Stimulated activated CD8-positive, alpha-beta memory T cell treated with anti-CD3 and anti-CD28 coated beads, Interleukin-4, amount 100 ng/mL, for 4 hours (primary cell): ENCODE data around the gene KPNA1.

Experiments used
- DNase-seq, 2 donors: peaks; one replicate each; pipeline ENCODE4 v3.0.0-alpha.2; 2020; ENCODE audit warnings: low read depth in 2 of 2, low spot score in 1 of 2

KPNA1 gene

DNA sequence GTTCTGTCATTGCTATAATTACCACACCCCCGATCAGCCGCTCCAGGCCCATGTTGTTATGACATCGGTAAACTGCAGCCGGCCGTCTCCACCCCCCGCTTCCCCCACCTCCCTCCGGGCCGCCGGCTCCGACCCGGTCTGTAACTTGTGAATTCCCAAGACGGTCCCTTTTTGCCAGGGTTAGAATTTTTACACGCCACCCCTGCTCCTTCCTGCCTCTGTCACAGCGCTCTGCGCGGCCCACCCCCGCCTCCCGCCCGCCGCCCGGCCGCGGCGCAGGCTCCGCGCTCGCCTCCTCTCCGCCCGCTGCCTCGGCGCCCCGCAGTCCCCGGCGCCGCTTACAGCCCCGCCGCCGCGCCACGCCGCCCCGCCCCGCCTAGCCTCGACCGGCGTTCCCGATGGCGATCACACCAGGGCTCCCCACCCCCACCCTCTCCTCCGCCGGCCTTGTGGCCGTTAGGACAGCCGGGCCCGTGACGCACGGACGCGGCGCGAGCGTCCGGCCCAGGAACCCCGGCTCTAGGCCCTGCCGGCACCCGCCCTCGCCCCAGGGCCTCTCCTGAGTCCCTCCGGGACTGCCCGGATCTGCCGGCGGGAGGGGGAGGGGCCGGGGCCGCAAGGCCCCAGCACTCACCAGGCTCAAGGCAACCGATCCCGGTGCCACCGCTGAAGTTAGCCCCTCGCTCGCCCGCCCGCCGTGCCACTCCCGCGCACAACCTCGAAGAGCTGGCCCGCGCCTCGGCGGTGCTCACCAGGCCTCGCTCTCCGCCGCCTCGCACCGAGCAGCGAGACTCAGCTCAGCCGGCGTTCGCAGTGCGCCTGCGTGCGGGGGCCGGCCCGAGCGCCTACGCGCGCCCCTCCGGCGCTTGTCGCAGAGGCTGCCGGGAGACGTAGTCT is at the start of gene KPNA1:
Gene KPNA1, minus strand, starts transcription at position 817 of the 897 bp plus-strand sequence. CDS start 18,374 bp downstream, outside the sequence.
- DNase-seq, result peak; percentile 54 to 74

DNA sequence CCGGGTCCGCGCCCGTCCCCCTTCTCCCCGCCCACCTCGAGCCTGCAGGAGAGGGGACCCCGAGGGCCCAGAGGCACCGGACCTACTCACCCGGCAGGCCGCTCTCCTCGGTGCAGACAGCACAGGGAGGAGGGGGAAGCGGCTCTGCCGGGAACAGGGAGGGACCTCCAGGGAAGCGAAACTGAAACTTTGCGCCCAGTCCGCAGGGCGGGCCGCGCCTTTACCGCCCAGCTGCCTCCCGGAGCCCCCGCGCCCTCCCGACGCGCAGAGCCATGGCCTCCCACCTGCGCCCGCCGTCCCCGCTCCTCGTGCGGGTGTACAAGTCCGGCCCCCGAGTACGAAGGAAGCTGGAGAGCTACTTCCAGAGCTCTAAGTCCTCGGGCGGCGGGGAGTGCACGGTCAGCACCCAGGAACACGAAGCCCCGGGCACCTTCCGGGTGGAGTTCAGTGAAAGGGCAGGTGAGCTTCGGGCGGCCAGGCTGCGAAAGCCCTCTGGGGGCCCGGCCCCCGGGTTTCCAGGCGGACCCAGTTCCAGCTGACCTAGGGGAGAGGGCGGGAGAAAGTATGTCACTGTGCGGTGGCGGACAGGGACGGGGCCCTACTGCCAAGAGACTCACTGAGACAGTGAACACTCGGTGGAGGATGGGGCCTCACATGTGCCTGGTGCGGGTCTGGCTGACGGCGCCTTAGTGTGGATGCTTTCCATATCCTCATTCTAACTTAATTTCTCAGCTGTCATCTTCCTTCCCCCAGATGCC is 49.6 kb upstream of the KPNA1 start, which contains the start of the genes DTX3L and PARP9:
Gene DTX3L, plus strand, starts transcription at position 184 of the 758 bp plus-strand sequence. Its CDS starts 89 bp downstream, at position 273.
Gene PARP9, minus strand, starts transcription at position 146 of the 758 bp plus-strand sequence. CDS start 4,680 bp downstream, outside the sequence.
- DNase-seq, result peak; percentile 71 to 84

DNA sequence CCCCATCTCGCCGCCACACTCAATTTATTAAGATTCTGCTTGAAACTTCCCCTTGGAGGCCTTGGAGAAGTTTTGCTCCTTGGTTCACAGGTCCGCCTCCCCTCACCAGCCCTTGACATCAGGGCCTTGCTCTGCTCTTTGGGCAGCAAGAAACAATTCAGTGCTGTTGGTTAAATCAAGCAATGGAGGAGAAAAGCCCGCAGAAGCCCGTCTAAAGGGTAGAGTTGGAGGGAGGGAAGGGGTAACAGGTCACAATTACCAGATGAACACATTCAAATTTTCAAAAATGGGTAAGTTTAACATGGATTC is 48.9 kb upstream of the KPNA1 start:
- DNase-seq, result no peak

DNA sequence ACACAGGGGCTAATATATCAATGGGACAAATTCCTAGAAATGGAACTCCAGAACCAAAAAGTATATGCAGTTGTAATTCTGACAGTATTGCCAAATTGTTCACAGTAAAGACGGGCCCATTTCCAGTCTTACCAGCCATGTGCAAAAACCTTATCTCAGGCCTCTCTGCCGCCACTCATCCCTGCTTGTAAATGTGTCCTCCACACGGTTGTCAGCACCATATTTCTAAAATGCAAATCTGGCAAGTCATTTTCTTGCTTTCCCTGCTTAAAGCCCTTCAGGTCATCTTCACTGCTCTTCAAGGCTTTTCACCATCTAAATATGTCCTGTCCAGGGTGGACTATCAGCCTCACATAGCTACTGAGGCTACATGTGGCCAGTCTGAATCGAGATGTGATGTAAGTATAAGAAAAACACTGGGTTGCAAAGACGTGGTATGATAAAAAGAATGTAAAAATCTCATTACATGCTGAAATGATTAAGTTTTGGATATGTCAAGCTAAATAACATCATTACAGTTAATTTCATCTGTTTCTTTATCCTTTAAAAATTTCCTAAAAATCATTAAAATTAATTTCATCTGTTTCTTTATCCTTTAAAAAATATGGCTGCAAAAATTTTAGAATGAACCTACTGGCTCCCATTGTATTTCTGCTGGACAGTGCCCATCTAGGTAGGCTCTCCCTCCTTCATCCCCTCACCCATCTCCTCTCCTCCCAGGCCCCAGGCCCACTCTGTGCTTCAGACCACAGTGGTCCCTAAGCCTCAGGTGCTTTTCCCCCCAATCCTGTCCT is 48.4 kb upstream of the KPNA1 start:
- no peak for DNase-seq

DNA sequence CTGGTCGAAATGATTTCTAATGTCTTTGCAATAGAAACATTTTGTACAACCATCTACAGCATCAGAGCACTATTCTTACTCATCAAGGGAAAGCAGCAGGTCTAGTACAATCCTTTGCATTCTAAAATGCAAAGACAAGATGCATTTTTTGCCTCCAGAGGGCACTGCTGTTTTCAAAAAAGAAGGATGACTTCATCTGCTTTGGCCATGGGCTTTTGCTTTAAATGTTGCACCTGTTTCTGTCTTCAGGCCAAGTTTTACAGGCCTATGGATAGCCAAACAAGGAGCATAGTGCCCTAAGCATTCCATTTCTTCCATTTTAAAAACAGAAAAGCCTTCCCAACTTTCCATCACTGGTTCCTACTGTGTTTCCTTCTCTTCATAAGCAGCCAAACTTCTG is 45.9 kb upstream of the KPNA1 start:
- DNase-seq, result no peak

DNA sequence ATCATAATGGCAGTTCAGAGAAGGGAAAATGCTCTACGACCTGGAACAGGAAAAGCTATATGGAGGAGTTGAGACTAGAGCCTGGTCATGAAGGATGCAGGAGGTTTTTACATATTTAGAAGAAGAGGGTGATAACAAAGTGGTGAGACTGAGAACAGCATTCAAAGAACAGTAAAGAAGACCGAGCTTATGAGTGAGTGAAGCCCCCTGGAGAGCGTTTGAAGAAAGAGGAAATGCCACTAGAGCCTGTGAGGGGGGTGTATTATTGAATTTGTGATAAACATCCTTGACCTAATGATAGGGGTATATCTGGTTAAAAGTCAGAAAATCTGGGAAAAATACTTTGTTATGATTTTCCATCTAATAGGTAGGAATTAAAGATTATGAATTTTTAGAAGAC is 45.2 kb upstream of the KPNA1 start:
- DNase-seq, result no peak

DNA sequence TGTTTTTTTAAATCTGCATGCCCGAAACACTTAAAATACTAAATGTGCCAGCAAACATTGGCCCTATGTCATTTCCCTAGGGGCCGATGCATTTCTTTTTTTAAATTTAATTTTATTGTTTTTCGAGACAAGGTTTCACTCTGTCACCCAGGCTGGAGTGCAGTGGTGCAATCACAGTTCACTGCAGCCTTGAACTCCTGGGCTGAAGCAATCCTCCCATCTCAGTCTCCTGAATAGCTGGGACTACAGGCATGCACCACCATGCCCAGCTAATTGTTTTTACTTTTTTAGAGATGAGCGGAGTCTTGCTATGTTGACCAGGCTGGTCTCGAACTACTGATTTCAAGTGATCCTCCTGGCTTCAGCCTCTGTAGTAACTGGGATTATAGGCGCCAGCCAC is 43.9 kb upstream of the KPNA1 start:
- no peak for DNase-seq

DNA sequence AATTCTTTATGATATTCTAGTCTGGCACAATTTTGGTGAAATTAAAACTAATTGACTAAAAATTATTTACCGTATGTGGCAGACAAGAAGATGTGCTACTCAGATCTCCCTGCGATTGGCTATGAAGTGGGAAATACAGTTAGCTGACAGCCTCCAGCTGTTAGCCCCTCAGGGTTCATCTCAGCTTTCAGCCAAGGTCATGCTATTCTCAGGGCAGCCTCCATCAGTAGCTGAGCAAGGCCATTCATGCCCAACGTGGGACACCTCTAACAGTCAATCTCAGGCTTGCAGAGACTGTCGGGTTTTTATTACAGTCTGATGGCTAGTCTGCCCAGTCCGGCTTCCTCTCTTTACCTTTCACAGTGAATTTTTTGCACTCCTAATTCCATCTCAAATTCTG is 42.6 kb upstream of the KPNA1 start:
- DNase-seq, result no peak

DNA sequence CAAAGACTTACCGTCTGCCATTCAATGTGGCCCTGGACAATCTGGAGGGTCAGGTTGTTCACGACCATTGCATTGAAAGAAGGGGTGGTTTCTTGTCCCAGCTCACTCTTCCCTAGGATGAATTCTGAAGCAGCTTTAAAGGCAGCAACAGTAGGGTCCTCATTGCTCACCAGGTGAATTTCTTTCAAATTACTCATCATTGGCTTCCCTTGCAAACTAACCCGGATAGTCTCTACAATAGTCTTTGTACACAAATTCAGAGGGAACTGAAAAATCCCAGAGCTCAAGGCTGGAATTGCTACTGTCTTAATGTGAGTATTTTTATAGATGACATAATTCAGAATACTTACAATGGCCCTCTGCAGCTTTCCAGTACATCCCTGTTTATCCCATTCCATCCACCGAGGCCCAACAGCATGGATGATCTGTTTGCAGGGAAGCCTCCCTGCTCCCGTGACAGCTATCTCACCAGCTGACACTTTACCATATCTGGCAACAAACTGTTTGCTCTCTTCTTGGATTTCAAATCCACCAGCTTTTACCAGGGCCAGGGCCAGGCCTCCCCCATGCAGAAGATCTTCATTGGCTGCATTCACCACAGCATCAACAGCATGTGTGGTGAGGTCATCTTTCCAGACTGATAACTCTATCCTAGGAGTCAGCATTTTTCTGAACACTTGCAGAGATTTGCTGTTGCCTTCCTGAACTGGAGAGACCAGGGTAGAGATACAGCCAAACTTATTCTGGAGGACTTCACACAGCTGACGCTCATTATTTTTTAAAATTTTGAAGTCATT is 40.7 kb upstream of the KPNA1 start:
- no peak for DNase-seq

DNA sequence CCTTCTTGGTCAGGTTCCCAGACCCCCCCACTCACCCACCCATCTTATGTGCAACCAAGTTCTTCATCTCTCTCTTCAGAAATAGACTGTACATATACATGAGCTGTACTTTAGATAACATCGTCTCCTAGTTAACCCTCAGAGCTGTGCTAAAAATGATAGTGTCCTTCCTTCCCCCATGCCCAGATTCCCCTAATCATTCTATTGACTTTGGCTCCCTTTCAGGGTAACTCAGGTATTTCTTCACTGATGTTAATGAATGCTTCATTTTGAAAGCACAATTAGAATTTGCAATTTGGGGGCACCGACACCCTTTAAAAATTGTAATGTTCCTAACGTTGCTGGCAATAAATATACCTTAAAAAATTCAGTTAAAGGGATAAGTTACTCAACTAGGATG is 38.4 kb upstream of the KPNA1 start:
- DNase-seq, result no peak

DNA sequence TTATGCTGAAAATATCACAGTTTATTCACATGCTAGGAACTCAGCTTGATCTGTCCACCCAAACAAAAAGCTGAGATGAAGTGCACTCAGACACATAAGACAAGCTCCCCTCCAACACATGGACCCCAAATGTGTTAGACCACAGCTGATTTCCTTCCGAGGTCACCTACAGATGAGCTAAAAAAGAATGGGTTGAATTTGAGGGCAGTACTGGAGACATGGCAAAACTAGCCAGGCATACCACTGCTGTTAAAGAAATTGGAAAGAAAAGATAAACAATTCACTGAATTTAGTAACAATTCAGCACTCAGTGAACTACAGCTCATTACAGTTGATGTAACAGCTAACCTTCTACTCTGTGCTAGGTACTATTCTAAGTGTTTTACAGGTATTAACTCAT is 33.9 kb upstream of the KPNA1 start:
- DNase-seq, result no peak

DNA sequence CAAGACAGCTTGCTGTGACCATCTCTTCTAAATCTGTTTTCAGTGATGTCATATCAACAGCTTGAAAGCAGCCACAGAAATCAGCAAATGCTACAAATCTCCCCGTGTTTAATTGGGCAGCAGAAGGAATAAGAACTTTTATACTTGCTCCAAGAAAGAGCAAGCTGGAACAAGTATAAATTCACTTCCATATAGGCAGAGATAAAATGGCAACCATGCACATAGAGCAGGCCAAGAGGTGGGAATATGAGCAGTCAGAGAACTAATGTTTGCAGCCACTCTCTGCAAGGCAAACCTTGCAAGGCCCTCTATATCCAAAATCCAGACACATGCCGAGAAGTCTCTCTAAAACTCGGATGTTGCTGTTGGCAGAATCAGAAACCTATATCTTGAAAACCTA is 33.3 kb upstream of the KPNA1 start:
- DNase-seq, result no peak

DNA sequence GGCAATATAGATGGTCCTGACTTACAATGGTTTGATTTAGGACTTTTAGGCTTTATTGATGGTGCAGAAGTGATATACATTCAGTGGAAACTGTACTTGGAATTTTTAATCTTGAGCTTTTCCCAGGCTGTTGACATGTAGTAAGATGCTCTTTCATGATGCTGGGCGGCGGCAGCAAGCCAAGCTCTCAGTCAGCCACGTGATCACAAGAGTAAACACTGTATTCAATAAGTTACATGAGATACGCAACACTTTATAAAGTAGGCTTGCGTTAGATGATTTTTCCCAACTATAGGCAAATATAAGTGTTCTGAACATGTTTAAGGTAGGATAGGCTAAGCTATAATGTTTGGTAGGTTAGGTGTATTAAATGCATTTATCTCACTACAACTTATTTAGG is 31.4 kb upstream of the KPNA1 start:
- no peak for DNase-seq

DNA sequence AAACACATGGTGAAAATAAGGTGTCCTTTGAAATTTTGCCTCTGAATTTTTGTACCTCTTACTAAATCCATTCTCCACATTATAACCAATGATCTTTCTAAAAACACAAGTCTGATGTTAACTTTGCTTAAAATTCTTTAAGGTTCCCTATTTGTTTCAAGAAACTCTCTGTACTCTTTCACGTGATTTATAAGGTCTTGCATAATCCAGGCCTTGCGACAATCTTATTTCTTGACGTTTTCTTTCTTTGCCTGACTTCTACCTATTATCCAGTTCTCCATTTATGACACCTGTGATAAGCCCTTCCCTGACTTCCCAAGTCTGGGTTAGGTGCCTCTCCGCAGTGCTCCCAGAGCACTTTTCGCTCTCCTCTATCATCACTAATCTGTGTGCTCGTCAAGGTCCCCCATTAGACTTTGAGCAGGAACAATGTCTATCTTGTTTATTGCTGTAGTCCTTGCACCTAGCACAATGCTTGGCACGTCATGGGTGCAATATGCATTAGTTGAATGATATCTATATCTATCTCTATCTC is 24.3 kb upstream of the KPNA1 start:
- DNase-seq, result no peak

DNA sequence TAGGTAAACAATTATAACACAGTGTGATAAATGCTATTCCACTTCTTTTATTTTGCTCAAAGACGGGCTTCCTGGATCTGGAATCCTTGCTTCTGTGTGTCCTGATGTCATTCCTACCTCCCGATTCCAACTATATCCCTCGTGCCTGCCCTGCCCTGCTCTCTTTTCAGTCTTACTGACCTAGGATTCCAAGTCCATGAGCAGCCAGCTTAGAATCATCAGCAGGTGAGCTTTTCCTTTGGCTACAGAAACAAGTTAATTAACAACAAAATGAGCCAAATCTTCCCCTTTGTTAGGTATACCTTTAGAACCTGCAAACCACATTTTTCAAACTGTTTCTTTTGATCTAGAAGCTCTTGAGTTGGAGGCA is 21.9 kb upstream of the KPNA1 start:
- DNase-seq, result no peak

DNA sequence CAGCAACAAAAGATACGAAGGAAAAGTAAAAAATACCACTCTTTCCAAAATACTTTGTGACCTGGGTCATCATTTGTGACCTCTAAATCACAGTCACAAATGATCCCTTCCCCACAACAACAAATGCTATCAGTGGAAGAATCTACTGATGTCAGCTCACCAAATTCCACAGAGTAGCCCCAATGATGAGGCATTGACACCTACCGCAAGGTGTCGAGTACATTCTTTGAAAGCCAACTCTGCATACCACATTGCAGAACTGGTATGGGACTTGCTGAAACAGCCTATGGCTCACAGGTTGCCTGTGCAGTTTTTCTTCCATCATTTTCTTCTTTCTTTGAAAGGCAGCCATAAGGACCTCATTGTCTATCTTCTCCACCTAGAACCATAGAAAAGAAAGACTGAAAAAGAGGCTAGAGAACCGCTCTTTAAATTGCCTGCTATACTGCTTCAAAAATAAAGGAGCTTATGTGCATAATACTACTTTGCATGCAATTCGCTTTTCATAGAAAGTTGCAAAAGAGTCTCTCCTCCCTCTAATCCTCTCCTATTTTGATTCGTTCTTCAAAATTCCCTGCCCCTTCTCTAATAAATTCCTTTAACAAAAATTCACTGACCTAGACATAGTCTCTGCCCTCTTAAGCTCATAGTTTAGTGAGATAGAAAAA is 21.4 kb upstream of the KPNA1 start:
- DNase-seq, result no peak

DNA sequence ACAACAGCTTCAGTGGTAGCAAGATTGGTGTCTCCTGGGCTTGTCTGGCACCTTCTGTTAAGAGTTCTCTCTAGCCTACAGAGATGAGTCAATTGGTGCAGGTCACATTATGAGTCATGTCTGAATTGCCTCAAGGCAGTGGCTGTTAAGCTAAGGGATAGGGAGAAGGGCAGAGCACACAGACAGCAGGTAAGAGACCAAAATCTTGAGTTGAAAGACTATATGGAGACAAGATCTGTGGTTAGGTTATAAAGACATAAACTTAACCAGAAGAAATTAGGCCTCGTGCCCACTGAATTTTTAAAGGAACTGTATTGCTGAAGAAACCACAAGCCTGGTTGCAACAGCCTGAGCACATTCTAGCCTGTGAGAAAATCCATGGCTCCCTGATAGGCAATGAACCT is 19.2 kb upstream of the KPNA1 start:
- DNase-seq, result no peak

DNA sequence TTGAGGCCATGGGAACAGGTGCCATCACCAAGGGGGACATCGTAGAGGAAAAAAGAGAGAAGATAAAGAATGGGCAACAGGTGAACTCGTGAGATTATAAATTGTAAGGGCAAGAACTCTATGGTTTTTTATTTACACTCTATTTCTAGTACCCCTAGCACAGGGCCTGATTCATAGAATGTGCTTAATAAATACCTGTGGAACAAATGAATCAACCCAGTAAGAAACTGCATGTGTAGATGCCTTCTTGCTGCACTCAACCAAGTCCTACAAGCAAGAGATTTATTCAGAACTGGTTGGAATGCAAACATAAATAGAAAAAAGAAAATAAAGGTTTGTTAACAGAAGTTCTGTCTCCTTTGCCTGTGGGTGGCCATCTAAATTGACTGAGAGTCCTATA is 18.7 kb upstream of the KPNA1 start:
- DNase-seq, result no peak

DNA sequence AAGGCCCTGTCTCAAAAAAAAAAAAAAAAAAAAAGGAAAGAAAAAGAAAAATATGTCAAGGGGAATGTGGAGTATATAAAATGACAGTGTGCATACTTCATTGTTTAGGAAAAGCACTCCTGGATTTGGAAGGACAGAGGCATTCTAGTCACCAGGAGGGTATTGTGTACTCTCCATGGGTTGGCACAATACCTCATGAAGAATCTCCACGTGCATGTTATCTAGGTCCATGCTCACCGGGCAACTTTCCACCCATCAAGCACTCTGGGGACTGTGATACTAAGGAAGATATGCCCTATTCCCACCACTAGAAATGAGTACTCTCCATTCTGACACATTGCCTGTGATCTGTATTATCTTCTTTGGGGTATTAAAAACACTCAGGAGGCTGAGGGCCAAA is 15.4 kb upstream of the KPNA1 start:
- no peak for DNase-seq

DNA sequence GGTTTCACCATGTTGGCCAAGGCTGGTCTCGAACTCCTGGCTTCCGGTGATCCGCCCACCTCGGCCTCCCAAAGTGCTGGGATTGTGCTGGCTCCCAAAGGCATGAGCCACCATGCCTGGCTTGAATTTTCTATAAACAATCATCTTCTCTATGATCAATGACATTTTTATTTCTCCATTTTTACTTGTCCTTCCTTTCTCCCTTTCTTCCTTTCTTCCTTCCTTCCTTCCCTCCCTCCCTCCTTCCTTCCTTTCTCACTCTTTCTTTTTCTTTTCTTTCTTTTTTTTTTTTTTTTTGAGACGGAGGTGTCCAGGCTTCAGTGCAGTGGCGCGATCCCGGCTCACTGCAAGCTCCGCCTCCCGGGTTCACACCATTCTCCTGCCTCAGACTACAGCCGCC is 8.6 kb upstream of the KPNA1 start:
- no peak for DNase-seq
